ENCODE measurements around the gene ABHD17B. TPM values are rescaled to one million over a fixed set of nuclear protein-coding genes. Genes with fewer than 3 reads are reported as not detected.
"Not testable (repeated sequence)": the region's sequence is repeated elsewhere in the genome, so short reads cannot be mapped to it uniquely, and the experiment has no call there.

Gene ABHD17B
- total RNA-seq, 6 experiments from 2014 or later: 8.4 to 13.1 (median 10.3) TPM

- TF ChIP-seq POLR2A (IDR thresholded peaks at IDR 0.05) (no peak), CTCF (IDR thresholded peaks at IDR 0.05) (no peak)
- Histone ChIP-seq H3K27me3 (no peaks in the 10 kb centered on the region), H3K4me1 (peaks cover 0 to 11% (median 4%) of the 10 kb centered on the region in 4 donors), H3K9me3 (no peaks in the 10 kb centered on the region), H3K36me3 (no peaks in the 10 kb centered on the region), H3K27ac (no peak overlapping the region), H3K4me3 (no peak overlapping the region)
- ATAC-seq (peak in 1 of 4 donors; percentile 78), DNase-seq (no peak)
- 53% methylated on average over 2 of the region's 2 CpGs for WGBS (ENCODE audit: insufficient coverage, low coverage, low lambda C conversion rate, missing lambda C conversion rate)
- intact Hi-C loops (cut with DNase I): no loop called here
Observed at GRCh38 chr9:71904076-71904475, 6.9 kb downstream of the ABHD17B start.

- Histone ChIP-seq H3K27ac (no peak overlapping the region), H3K4me1 (peaks cover 0 to under 1% (median 0%) of the 10 kb centered on the region in 4 donors), H3K27me3 (no peaks in the 10 kb centered on the region), H3K4me3 (no peak overlapping the region), H3K9me3 (no peaks in the 10 kb centered on the region), H3K36me3 (no peaks in the 10 kb centered on the region)
- no peak for TF ChIP-seq POLR2A (IDR thresholded peaks at IDR 0.05)
- TF ChIP-seq CTCF (IDR thresholded peaks at IDR 0.05): no peak
- intact Hi-C loops (cut with DNase I): no loop called here
- ATAC-seq (peak in 1 of 4 donors; percentile 32), DNase-seq (no peak)
- 43% methylated on average over 6 of the region's 6 CpGs for WGBS (ENCODE audit: insufficient coverage, low coverage, low lambda C conversion rate, missing lambda C conversion rate)
Observed at GRCh38 chr9:71901695-71902597, 9.0 kb downstream of the ABHD17B start.

- ATAC-seq; intact Hi-C loops (cut with DNase I): not testable (repeated sequence)
- 60% methylated on average over 1 of the region's 6 CpGs for WGBS (ENCODE audit: insufficient coverage, low coverage, low lambda C conversion rate, missing lambda C conversion rate)
Observed at GRCh38 chr9:71898756-71899155, 12.2 kb downstream of the ABHD17B start.

GRCh38 chr9:71897577-71897976 is 13.4 kb downstream of the ABHD17B start:
- Histone ChIP-seq H3K36me3 (no peaks in the 10 kb centered on the region), H3K9me3 (no peaks in the 10 kb centered on the region), H3K4me3 (no peak overlapping the region), H3K4me1 (peaks cover 0 to 20% (median 5%) of the 10 kb centered on the region in 4 donors), H3K27me3 (no peaks in the 10 kb centered on the region), H3K27ac (no peak overlapping the region)
- WGBS (ENCODE audit: insufficient coverage, low coverage, low lambda C conversion rate, missing lambda C conversion rate): 57% methylated on average over 1 of the region's 1 CpG
- intact Hi-C loops (cut with DNase I): no loop called here
- DNase-seq (no peak), ATAC-seq (peak in 2 of 4 donors; percentile 30 to 35)
- TF ChIP-seq CTCF (IDR thresholded peaks at IDR 0.05): no peak
- TF ChIP-seq POLR2A (IDR thresholded peaks at IDR 0.05): no peak

More at GRCh38 chr9:71898756-71899155, 12.2 kb downstream of the ABHD17B start:
- not testable (repeated sequence) for H3K27me3 ChIP-seq, H3K27ac ChIP-seq, DNase-seq, H3K36me3 ChIP-seq, H3K4me3 ChIP-seq, H3K9me3 ChIP-seq
- peaks cover 0 to 20% (median 5%) of the 10 kb centered on the region in 4 donors for H3K4me1 ChIP-seq

GRCh38 chr9:71896761-71897160 is 14.2 kb downstream of the ABHD17B start:
- H3K36me3 ChIP-seq: no peaks in the 10 kb centered on the region
- H3K27me3 ChIP-seq: no peaks in the 10 kb centered on the region
- no peak overlapping the region for H3K4me3 ChIP-seq
- H3K4me1 ChIP-seq: peaks cover 0 to 20% (median 5%) of the 10 kb centered on the region in 4 donors
- no peaks in the 10 kb centered on the region for H3K9me3 ChIP-seq
- TF ChIP-seq CTCF (IDR thresholded peaks at IDR 0.05): no peak
- no peak for TF ChIP-seq POLR2A (IDR thresholded peaks at IDR 0.05)
- intact Hi-C loops (cut with DNase I): no loop called here
- no peak overlapping the region for H3K27ac ChIP-seq
- ATAC-seq: no peak
- DNase-seq: no peak

All from right lobe of liver (tissue), 6 donors.